GM19043 (cell line): ENCODE data around the gene KIRREL3.
A peak's percentile ranks its signal among the peaks of the same experiment; 100 is the strongest.

Experiments
- ATAC-seq: cut with Tn5 transposase; IDR thresholded peaks from one replicate; pipeline ENCODE4 v1.9.1; 2021; ENCODE audit warnings: low read depth; ENCODE audit not compliant: unreplicated experiment

The KIRREL3 gene

DNA sequence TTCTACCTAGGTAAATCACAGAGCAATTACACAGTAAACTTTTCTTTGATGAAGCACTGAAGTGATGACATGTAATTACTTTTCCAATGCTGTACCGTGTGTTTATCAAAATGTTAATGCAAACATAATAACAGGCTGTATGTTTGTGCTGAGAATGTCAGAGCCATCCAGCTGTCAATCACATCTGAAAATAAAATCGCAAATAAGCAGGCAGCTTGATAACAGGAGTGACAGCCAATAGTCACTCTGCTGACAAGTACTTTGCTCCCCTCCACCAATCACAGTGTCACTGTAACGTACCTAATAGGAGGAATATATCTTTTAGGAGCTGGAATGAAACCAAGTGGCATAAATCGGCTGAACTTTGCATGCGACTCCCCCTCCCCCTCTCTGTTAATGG, 119.7 kb downstream of the KIRREL3 start:
- no peak for ATAC-seq

DNA sequence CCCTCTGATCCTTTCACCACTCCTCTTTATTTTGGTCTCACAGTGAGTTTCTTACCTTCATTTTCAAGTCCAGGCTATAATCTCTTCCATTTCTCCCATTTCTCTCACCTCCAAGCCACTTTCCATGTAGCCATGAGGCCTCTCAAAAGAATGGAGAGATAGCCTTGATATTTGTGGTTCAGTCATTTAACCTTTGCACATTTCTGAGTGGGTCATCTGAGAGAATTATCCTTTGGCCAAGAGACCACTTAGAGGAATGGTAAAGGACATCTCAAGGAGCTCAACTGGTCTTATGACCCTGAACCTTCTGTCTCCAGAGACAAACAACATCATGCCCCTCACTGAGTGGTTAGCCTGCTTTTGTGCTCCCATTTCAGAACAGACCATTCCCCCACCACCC, 121.1 kb downstream of the KIRREL3 start:
- ATAC-seq: no peak

GRCh38 chr11:126878913-126879482, 121.6 kb downstream of the KIRREL3 start:
- no peak for ATAC-seq

DNA sequence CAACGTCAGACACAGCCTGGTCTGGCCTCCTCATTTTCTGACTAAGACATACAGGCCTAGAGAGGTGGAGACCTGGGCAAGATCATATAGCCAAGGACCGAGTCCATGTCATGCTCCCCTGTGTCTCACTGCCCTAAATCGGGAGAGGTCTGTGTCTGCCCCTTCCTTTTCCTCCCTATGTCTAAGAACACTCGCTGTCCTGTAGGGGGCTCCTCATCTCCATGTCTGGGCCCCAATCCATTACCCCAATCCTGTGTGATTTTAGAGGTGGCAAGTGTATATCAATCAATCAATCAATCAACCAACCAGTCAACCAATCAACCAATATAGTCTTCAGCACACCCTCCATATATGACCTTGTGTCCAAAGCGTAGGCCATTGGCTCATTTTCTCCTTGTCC, 125.7 kb downstream of the KIRREL3 start:
- no peak for ATAC-seq

- ATAC-seq: no peak
These were observed 126.3 kb downstream of the KIRREL3 start for GRCh38 chr11:126874276-126874675.

GRCh38 chr11:126871792-126872191, 128.8 kb downstream of the KIRREL3 start:
- no peak for ATAC-seq

- no peak for ATAC-seq
These were observed 130.5 kb downstream of the KIRREL3 start for GRCh38 chr11:126870021-126870420.

GRCh38 chr11:126868741-126869140, 131.8 kb downstream of the KIRREL3 start:
- ATAC-seq: no peak

DNA sequence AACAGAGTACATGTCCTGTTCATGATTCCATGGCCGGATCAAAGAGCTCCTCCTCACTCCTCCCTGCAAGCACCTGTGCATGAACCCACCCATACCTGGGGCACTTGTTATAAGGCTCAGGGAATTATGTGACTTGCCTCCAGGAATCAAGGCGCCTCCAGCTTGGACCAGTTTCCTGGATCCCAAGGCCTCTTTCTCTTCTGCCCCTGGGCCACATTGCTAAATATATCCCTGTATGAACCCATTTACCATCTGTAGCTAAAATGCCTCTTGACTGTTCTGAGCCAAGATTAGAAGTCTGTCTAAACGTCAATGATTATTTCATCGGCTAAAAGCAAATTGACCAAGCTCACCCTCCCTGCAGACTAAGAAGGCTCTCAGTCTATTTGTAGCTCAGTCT, 135.6 kb downstream of the KIRREL3 start:
- no peak for ATAC-seq

DNA sequence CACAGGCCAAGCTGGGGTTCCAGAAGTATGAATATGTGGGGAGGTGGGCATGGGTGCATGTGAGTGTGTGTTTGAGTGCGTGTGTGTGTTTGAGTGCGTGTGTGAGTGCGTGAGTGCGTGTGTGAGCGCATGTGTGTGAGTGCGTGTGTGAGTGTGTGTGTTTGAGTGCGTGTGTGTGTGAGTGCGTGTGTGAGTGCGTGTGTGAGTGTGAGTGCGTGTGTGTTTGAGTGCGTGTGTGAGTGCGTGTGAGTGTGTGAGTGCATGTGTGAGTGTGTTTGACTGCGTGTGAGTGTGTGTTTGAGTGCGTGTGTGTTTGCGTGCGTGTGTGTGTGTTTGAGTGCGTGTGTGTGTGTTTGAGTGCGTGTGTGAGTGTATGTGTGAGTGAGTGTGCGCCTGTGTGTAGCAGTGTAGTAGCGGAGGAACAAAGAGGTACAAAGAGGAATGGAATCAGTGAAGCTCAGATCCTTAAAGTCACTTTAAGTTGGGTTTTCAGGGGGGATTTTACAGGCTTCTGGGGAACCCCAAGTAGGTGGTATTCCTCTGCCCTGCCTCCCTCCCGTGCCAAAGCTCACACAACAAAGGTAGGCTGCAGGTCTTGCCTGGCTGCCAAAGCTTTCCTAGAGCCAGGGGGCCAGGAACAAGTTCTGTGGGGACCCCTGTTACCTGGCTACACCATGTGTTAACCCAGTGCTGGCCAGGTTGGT, 137.1 kb downstream of the KIRREL3 start:
- no peak for ATAC-seq

DNA sequence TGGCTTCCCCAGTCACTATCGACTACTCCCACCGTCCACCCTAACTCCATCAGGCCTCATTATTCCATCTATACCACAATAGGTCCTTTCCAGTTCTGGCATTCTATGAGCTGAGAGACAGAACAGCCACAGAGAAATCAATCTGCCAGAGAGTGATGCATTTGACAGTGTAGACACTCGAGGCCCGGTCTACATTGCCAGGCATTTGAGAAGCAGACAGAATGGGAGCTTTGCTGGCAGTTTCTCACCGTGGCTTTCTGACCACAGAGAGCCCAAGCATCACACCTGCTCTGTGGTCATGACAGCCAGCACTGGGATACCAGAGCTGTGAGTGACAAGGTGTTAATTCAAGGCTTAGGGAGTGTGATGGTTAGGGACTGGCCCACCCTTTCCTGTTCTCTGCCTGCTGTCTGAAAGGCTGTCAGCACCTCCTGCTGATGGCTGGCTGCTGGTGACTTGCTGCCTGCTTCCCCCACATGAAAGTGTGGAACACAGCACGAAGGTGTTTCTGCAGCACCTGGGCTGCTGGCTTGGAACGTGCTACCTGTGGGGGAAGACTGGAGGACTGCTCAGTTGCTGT, 137.8 kb downstream of the KIRREL3 start:
- no peak for ATAC-seq

- ATAC-seq: no peak
These were observed 138.6 kb downstream of the KIRREL3 start for GRCh38 chr11:126861796-126862459.

DNA sequence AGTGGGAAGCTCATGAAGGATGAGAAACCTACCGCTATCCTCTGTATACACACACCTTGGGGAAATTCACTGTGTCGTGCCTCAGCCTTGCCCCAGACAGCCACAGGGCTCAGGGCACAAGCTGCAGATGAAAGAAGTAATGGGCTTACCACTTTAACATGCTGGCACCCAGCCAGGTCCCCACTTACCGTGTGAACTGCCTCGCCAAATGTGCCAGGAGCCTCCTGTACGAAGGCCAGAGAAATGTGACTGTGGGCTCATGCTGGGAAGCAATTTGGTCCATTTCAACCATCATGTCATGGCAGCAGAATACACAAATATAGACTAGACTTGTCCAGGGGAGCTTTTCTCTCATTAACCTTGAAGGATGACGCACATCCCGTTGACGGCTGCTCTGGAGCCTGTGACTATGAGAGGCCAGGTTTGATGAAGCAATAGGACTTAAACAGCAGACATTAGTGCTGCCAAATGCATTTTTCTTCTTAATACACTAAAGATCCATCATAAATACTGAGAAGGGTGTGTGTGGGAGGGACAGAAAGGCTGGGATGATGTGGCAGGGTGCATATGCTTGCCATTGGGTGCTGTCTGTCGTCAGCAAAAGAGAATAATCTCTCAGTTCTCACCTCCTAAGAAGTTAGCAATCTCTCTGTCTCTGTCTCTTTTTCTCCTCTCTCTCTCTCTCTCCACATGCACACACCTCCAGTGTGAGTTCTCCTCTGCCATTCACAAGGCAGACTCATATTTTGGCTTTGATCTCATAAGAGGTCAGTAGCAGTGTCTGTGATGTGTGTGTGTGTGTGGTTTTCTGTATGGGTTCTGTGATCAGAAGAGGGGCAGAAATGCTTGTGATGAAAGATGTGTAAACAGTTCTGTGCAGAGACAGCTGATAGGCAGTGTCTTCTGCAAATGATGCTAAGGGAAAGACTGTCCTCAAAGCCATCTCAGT, 142.4 kb downstream of the KIRREL3 start:
- ATAC-seq: no peak

- ATAC-seq: no peak
These were observed 145.0 kb downstream of the KIRREL3 start for GRCh38 chr11:126855536-126855935.

DNA sequence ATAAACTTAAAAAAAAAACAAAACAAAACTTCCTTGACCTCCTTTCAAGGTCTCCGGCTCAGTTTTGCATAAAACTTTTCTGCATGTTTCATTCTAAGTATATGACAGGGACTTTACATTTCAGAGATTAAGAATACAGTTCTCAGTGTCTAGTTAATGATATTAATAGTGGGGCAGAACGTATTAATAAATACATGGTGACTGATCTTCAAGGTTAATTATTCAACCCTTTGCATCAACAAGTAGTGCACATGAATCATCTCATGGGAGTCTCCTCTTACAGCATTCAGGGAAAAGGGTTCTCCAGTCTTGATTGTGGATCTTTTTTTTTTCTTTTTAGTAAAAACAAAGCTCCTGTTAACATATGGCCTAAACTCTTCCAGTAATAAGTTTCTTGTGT, 146.8 kb downstream of the KIRREL3 start:
- peak; percentile 59 for ATAC-seq

GRCh38 chr11:126844789-126845188, 155.8 kb downstream of the KIRREL3 start:
- no peak for ATAC-seq

DNA sequence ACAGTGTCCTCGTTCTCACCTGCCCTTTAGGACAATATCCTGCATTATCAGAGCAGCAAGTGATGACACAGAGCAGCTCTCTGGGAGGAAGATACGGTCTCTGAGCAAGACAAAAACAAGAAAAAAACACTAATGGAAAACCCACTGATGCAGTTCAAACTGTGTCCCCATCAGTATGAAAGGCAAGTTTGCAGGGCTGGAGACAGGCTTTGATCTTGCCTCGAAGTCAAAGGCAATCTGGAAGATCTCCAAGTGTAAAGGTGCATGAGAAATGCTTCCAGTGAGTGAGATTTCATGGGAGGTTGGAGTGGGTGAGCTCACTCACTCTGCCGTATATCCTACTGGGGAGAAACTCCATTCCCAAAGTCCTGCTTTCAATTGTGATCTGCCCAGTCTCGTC, 157.5 kb downstream of the KIRREL3 start:
- no peak for ATAC-seq

- no peak for ATAC-seq
These were observed 158.6 kb downstream of the KIRREL3 start for GRCh38 chr11:126841999-126842398.

DNA sequence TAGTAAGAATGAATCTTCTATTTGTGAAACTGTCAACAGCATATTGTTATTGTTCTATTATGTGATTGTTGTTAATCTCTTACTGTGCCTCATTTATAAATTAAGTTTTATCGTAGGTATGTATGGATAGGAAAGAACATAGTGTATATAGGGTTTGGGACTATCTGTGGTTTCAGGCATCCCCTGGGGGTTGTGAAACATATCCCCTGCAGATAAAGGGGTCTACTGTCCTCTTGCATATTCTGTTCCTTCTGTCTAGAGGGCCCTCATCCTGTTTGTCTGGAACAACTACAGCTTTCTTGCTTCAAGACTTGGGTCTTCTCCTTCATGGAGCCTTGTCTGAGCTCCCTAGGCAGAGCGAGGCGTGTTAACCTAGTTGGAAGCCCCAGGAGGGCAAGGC, 159.6 kb downstream of the KIRREL3 start:
- ATAC-seq: no peak

DNA sequence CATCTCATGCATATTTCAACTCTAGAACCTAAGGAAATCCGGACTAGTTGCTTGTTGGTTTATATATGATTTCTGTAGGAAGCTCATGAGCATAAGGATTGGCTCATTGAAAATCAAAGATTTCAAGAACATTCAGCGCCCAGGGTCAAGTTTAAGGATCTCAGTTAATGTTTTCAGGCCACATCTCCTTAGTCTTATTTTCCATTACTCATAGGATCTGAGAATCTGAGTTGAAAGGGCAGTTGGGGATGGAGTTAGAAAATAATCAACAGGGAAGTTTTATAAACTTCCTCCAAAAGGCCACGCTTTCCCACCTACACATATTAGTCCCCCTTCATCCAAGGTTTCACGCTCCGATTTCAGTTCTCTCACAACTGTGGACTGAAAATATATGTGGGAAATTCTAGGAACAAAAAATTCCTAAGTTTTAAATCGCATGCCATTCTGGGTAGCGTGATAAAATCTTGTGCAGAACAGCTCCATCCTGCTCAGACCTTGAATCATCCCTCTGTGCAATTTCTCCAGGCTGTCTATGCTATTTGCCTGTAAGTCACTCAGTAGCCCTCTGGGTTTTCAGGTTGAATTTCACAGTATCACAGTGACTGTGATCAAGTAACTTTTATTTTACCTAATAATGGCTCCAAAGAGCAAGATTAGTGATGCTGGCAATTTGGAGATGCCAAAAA, 160.2 kb downstream of the KIRREL3 start:
- no peak for ATAC-seq
